ENCODE results near the gene IBA57. TPM values are rescaled to one million over a fixed set of nuclear protein-coding genes. Genes with fewer than 3 reads are reported as not detected.
"Not testable (repeated sequence)": the region's sequence is repeated elsewhere in the genome, so short reads cannot be mapped to it uniquely, and the experiment has no call there.

The IBA57 gene
- total and polyA plus RNA-seq, 5 donors, result 4.5 to 12.0 (median 9.9) TPM

DNA sequence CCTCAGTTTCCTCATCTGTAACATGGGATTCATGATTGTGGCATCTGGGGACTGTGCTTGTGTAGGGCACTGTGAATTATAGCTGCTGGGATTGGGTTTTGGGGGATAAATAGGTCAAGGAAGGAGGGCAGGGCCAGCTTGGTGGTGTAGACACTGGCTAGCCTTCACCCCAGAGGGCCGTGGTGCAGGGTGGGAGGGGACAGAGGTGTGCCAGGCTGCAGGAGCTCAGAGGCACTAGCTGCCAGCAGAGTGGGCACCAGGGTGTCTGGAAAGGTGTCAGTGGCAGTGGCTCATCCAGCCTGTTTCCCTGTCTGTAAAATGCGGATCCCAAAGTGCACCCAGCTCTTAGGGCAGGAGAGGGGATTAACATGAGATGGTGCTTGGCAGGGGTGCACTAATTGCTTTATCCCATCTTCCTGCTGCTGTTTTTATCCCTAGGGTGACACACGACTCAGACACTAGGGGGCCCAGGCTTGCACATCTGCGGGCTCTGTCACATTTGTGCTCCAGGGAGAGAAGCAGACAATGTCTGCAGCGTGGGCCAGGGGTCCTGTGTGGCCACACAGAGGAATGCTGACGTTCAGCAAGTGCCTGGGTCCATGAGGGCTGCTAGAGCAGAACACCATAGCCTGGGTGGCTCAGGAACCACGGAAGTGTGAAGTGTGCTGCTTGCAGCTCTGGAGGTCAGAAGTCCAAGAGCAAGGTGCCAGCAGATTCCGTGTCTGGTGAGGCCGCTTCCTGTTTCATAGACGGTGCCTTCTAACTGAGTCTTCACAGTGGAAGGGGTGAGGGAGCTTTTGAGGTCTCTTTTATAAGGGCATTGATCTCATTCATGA is 61.6 kb downstream of the IBA57 start:
- intact Hi-C loops (cut with DNase I), result no loop called here
- WGBS, result 35% methylated on average over 10 of the region's 10 CpGs
- Histone ChIP-seq H3K27ac (ENCODE audit: low read length) (no peak overlapping the region), H3K27me3 (ENCODE audit: control insufficient read depth, insufficient read depth) (no peaks in the 10 kb centered on the region), H3K9me3 (ENCODE audit: control insufficient read depth, low read length) (peaks cover 4% of the 10 kb centered on the region), H3K4me1 (ENCODE audit: control insufficient read depth, insufficient read depth, low read length) (peaks cover 2% of the 10 kb centered on the region), H3K4me3 (ENCODE audit: low read length) (no peak overlapping the region)
- ATAC-seq (peak; percentile 17 to 27), DNase-seq (no peak)

GRCh38 chr1:228228147-228228546 is 62.5 kb downstream of the IBA57 start:
- DNase-seq; H3K4me3 ChIP-seq (ENCODE audit: low read length); ATAC-seq; H3K27me3 ChIP-seq (ENCODE audit: control insufficient read depth, insufficient read depth); H3K27ac ChIP-seq (ENCODE audit: low read length); intact Hi-C loops (cut with DNase I); H3K4me1 ChIP-seq (ENCODE audit: control insufficient read depth, insufficient read depth, low read length); H3K9me3 ChIP-seq (ENCODE audit: control insufficient read depth, low read length): not testable (repeated sequence)
- WGBS, result 93% methylated on average over 5 of the region's 5 CpGs

GRCh38 chr1:228228601-228229074 is 63.0 kb downstream of the IBA57 start:
- WGBS, result 72% methylated on average over 5 of the region's 5 CpGs
- intact Hi-C loops (cut with DNase I), result no loop called here
- ATAC-seq (no peak), DNase-seq (no peak)
- peaks cover 2% of the 10 kb centered on the region for H3K4me1 ChIP-seq (ENCODE audit: control insufficient read depth, insufficient read depth, low read length)
- no peak overlapping the region for H3K27ac ChIP-seq (ENCODE audit: low read length)
- no peaks in the 10 kb centered on the region for H3K27me3 ChIP-seq (ENCODE audit: control insufficient read depth, insufficient read depth)
- no peak overlapping the region for H3K4me3 ChIP-seq (ENCODE audit: low read length)
- peaks cover 4% of the 10 kb centered on the region for H3K9me3 ChIP-seq (ENCODE audit: control insufficient read depth, low read length)

GRCh38 chr1:228231189-228231588 is 65.6 kb downstream of the IBA57 start:
- DNase-seq, result no peak
- no peaks in the 10 kb centered on the region for H3K27me3 ChIP-seq (ENCODE audit: control insufficient read depth, insufficient read depth)
- H3K27ac ChIP-seq (ENCODE audit: low read length), result no peak overlapping the region
- H3K4me3 ChIP-seq (ENCODE audit: low read length), result no peak overlapping the region
- peaks cover 2% of the 10 kb centered on the region for H3K4me1 ChIP-seq (ENCODE audit: control insufficient read depth, insufficient read depth, low read length)
- no peak for ATAC-seq
- 85% methylated on average over 2 of the region's 2 CpGs for WGBS
- H3K9me3 ChIP-seq (ENCODE audit: control insufficient read depth, low read length), result no peaks in the 10 kb centered on the region
- intact Hi-C loops (cut with DNase I), result no loop called here

Other genes starting within 250 kb of the IBA57 start
- gene WNT9A, start 217.9 kb upstream of the IBA57 start, total RNA-seq, result 1 to 10 TPM in 2 of 4 donors, under 1 TPM in 2; 0.60 to 1.8 (median 1.2) TPM
- gene WNT9A, start 217.9 kb upstream of the IBA57 start, polyA plus RNA-seq, result 0.63 TPM
- not detected for gene WNT3A, start 158.8 kb upstream of the IBA57 start, total RNA-seq
- not detected for gene WNT3A, start 158.8 kb upstream of the IBA57 start, polyA plus RNA-seq
- 100 to 1,000 TPM; 299 to 395 (median 364) TPM for gene ARF1, start 83.1 kb upstream of the IBA57 start, total RNA-seq
- gene ARF1, start 83.1 kb upstream of the IBA57 start, polyA plus RNA-seq, result 340 TPM
- gene C1orf35, start 62.5 kb upstream of the IBA57 start, total RNA-seq, result 1 to 10 TPM; 6.3 to 8.6 (median 7.4) TPM
- 7.9 TPM for gene C1orf35, start 62.5 kb upstream of the IBA57 start, polyA plus RNA-seq
- 10 to 100 TPM; 51.6 to 56.5 (median 52.8) TPM for gene MRPL55, start 56.5 kb upstream of the IBA57 start, total RNA-seq
- gene MRPL55, start 56.5 kb upstream of the IBA57 start, polyA plus RNA-seq, result 103 TPM
- 100 to 1,000 TPM; 151 to 202 (median 169) TPM for gene GUK1, start 25.5 kb upstream of the IBA57 start, total RNA-seq
- gene GUK1, start 25.5 kb upstream of the IBA57 start, polyA plus RNA-seq, result 315 TPM
- gene GJC2, start 15.9 kb upstream of the IBA57 start, total RNA-seq, result 1 to 10 TPM; 1.2 to 2.2 (median 1.7) TPM
- 1.3 TPM for gene GJC2, start 15.9 kb upstream of the IBA57 start, polyA plus RNA-seq
- 100 to 1,000 TPM; 144 to 196 (median 183) TPM for gene OBSCN, start 42.2 kb downstream of the IBA57 start, total RNA-seq
- gene OBSCN, start 42.2 kb downstream of the IBA57 start, polyA plus RNA-seq, result 234 TPM
- 10 to 100 TPM in 1 of 4 donors, 1 to 10 TPM in 3; 8.9 to 10.7 (median 9.5) TPM for gene TRIM11, start 241.0 kb downstream of the IBA57 start, total RNA-seq
- 5.9 TPM for gene TRIM11, start 241.0 kb downstream of the IBA57 start, polyA plus RNA-seq